Liver (tissue), 3 donors: ENCODE results near the gene PPP2R2C.

Source experiments
- NR2F2 ChIP-seq: IDR thresholded peaks from 2 replicates; pipeline ENCODE4 v1.6.1; 2016; ENCODE audit warnings: antibody characterized with exemption
- RAD21 ChIP-seq, 2 donors: IDR thresholded peaks; 2 replicates each; pipeline ENCODE4 v1.6.1; 2016; ENCODE audit warnings: antibody characterized with exemption in 2 of 2, mild to moderate bottlenecking in 2 of 2
- RXRA ChIP-seq, 2 donors: IDR thresholded peaks; 2 replicates each; pipeline ENCODE4 v1.6.1; 2017 to 2018; ENCODE audit warnings: antibody characterized with exemption in 2 of 2, mild to moderate bottlenecking in 1 of 2
- SP1 ChIP-seq: IDR thresholded peaks from 2 replicates; pipeline ENCODE4 v1.6.1; 2018; ENCODE audit warnings: antibody characterized with exemption, mild to moderate bottlenecking
- TAF1 ChIP-seq: conservative IDR thresholded peaks from 2 replicates; pipeline ENCODE4 v1.6.1; 2016; ENCODE audit warnings: antibody characterized with exemption, mild to moderate bottlenecking
- YY1 ChIP-seq: IDR thresholded peaks from 2 replicates; pipeline ENCODE4 v1.6.1; 2016; ENCODE audit warnings: antibody characterized with exemption, mild to moderate bottlenecking
- TF ChIP-seq, protein P1 (sequence below): fragments of 150-350 bp; IDR thresholded peaks from 2 replicates; pipeline ENCODE4 v1.5.1; 2017; ENCODE audit warnings: improper control_type of control experiment, low read depth, low read length; ENCODE audit not compliant: missing input control
- TF ChIP-seq, protein P2 (sequence below): IDR thresholded peaks from 2 replicates; pipeline ENCODE4 v1.6.1; 2016; ENCODE audit warnings: antibody characterized with exemption
- TF ChIP-seq, protein P3 (sequence below): IDR thresholded peaks from 2 replicates; pipeline ENCODE4 v1.6.1; 2016; ENCODE audit warnings: antibody characterized with exemption
- TF ChIP-seq, protein P4 (sequence below): IDR thresholded peaks from 2 replicates; pipeline ENCODE4 v1.6.1; 2016; ENCODE audit warnings: antibody characterized with exemption, mild to moderate bottlenecking
- donor health status: healthy.
- donor health status: healthy.

DNA sequence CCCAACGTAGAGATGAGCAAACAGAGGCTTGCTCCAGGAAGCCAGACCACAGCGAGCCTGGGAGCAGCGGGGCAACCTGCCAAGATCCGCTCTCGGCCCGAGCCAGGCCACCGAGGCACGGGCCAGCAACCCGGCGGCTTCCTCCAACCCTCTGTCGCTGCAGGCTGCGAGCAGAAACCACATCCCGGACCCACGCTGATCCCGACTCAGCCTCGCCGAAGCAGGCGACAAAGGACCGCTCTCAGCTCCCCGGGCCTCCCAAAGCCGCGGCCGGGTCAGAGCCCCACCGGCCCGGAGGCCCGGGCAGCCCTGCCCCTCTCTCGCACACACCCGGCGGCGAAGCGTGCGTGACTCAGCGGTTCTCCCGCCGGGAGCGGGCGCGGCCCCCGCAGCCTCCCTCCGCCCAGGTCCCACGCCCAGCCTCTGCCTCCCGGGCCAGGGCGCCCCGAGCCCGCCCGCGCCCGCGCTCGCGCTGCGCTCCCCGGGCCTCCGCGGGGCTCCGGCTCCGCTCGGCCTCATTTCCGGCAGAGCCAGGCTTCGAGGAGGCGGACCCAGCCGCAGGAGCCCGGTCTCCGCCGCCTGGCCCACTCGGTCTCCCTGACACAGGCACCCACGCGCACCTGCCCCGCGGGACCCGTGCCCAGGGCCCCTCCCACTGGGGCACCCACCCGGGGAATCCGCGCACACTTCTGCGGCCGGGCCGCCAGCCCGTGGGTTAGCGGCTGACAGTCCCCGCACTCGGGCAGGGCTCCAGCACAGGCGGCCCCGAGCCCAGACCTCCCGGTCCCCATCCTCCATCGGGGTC lies 1.7 kb downstream of the PPP2R2C start:
- TF ChIP-seq, protein P1, sequence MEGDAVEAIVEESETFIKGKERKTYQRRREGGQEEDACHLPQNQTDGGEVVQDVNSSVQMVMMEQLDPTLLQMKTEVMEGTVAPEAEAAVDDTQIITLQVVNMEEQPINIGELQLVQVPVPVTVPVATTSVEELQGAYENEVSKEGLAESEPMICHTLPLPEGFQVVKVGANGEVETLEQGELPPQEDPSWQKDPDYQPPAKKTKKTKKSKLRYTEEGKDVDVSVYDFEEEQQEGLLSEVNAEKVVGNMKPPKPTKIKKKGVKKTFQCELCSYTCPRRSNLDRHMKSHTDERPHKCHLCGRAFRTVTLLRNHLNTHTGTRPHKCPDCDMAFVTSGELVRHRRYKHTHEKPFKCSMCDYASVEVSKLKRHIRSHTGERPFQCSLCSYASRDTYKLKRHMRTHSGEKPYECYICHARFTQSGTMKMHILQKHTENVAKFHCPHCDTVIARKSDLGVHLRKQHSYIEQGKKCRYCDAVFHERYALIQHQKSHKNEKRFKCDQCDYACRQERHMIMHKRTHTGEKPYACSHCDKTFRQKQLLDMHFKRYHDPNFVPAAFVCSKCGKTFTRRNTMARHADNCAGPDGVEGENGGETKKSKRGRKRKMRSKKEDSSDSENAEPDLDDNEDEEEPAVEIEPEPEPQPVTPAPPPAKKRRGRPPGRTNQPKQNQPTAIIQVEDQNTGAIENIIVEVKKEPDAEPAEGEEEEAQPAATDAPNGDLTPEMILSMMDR = no peak
- TF ChIP-seq TAF1 = no peak
- TF ChIP-seq, protein P2, sequence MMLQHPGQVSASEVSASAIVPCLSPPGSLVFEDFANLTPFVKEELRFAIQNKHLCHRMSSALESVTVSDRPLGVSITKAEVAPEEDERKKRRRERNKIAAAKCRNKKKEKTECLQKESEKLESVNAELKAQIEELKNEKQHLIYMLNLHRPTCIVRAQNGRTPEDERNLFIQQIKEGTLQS = no peak
- TF ChIP-seq, protein P3, sequence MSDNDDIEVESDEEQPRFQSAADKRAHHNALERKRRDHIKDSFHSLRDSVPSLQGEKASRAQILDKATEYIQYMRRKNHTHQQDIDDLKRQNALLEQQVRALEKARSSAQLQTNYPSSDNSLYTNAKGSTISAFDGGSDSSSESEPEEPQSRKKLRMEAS = no peak
- no peak for TF ChIP-seq RAD21 (IDR thresholded peaks at IDR 0.05)
- no peak for TF ChIP-seq SP1
- TF ChIP-seq NR2F2 = no peak
- no peak for TF ChIP-seq YY1
- TF ChIP-seq RXRA (IDR thresholded peaks at IDR 0.05) = no peak
- TF ChIP-seq, protein P4, sequence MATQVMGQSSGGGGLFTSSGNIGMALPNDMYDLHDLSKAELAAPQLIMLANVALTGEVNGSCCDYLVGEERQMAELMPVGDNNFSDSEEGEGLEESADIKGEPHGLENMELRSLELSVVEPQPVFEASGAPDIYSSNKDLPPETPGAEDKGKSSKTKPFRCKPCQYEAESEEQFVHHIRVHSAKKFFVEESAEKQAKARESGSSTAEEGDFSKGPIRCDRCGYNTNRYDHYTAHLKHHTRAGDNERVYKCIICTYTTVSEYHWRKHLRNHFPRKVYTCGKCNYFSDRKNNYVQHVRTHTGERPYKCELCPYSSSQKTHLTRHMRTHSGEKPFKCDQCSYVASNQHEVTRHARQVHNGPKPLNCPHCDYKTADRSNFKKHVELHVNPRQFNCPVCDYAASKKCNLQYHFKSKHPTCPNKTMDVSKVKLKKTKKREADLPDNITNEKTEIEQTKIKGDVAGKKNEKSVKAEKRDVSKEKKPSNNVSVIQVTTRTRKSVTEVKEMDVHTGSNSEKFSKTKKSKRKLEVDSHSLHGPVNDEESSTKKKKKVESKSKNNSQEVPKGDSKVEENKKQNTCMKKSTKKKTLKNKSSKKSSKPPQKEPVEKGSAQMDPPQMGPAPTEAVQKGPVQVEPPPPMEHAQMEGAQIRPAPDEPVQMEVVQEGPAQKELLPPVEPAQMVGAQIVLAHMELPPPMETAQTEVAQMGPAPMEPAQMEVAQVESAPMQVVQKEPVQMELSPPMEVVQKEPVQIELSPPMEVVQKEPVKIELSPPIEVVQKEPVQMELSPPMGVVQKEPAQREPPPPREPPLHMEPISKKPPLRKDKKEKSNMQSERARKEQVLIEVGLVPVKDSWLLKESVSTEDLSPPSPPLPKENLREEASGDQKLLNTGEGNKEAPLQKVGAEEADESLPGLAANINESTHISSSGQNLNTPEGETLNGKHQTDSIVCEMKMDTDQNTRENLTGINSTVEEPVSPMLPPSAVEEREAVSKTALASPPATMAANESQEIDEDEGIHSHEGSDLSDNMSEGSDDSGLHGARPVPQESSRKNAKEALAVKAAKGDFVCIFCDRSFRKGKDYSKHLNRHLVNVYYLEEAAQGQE = no peak
